ENCODE data around the gene GPR108.

DNA sequence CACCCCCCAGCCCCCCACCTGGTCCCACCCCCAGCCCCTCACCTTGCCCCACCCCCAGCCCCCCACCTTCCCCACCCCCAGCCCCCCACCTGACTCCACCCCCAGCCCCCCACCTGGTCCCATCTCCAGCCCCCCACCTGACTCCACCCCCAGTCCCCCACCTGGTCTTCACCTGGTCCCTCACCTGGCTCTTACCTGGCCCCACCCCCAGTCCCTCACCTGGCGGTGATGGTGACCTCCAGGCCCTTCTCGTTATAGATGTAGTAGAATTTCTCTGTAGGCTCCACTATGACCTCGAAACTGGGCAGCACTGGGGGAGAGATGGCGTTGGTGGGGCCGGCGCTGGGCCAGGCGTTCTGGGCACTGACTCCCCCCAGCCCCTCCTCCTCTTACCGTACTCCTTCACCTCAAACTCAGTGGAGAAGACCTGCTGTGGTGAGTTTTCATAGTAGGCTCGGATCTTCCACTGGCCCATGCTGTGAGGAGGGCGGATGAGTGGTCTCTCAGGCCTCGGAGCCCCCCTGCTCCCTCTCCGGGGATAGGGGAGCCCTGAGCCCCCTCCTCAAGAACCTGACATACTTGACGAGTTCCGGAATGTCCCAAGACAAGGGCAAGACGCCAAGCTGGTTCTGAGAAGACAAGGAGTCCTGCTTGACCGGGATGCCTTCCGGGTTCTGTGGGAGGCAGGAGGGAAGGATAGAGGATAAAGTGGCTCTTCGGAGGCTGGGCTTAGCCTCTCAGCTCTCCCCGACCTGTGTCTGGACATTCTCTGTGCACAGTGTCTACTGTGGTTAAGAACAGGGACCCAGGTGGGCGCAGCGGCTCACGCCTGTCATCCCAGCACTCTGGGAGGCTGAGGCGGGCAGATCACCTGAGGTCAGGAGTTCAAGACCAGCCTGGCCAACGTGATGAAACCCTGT is 23.3 kb downstream of the GPR108 start:
- TF ChIP-seq POLR2A (IDR thresholded peaks at IDR 0.05): peak; percentile 66
- TF ChIP-seq, protein P1, sequence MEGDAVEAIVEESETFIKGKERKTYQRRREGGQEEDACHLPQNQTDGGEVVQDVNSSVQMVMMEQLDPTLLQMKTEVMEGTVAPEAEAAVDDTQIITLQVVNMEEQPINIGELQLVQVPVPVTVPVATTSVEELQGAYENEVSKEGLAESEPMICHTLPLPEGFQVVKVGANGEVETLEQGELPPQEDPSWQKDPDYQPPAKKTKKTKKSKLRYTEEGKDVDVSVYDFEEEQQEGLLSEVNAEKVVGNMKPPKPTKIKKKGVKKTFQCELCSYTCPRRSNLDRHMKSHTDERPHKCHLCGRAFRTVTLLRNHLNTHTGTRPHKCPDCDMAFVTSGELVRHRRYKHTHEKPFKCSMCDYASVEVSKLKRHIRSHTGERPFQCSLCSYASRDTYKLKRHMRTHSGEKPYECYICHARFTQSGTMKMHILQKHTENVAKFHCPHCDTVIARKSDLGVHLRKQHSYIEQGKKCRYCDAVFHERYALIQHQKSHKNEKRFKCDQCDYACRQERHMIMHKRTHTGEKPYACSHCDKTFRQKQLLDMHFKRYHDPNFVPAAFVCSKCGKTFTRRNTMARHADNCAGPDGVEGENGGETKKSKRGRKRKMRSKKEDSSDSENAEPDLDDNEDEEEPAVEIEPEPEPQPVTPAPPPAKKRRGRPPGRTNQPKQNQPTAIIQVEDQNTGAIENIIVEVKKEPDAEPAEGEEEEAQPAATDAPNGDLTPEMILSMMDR (IDR thresholded peaks at IDR 0.05): no peak
